KOPT-K1 (cell line): ENCODE measurements around the gene DDX3Y.

Experiments
- H3K27ac ChIP-seq: fragments of 200-600 bp; sonication (generic); 2 replicates; pipeline ENCODE4 v1.5.1; 2016; ENCODE audit warnings: antibody characterized with exemption, mild to moderate bottlenecking, low read depth, low read length; ENCODE audit not compliant: poor library complexity, severe bottlenecking
- H3K36me3 ChIP-seq: fragments of 200-600 bp; sonication (generic); 2 replicates; pipeline ENCODE4 v1.5.1; 2017; ENCODE audit warnings: antibody characterized with exemption, mild to moderate bottlenecking, low read length, moderate library complexity; ENCODE audit not compliant: insufficient read depth
- H3K9me3 ChIP-seq: fragments of 200-600 bp; sonication (generic); 2 replicates; pipeline ENCODE4 v1.5.1; 2017; ENCODE audit warnings: antibody characterized with exemption, low read length, mild to moderate bottlenecking; ENCODE audit not compliant: insufficient read depth, poor library complexity, severe bottlenecking

DDX3Y gene

DNA sequence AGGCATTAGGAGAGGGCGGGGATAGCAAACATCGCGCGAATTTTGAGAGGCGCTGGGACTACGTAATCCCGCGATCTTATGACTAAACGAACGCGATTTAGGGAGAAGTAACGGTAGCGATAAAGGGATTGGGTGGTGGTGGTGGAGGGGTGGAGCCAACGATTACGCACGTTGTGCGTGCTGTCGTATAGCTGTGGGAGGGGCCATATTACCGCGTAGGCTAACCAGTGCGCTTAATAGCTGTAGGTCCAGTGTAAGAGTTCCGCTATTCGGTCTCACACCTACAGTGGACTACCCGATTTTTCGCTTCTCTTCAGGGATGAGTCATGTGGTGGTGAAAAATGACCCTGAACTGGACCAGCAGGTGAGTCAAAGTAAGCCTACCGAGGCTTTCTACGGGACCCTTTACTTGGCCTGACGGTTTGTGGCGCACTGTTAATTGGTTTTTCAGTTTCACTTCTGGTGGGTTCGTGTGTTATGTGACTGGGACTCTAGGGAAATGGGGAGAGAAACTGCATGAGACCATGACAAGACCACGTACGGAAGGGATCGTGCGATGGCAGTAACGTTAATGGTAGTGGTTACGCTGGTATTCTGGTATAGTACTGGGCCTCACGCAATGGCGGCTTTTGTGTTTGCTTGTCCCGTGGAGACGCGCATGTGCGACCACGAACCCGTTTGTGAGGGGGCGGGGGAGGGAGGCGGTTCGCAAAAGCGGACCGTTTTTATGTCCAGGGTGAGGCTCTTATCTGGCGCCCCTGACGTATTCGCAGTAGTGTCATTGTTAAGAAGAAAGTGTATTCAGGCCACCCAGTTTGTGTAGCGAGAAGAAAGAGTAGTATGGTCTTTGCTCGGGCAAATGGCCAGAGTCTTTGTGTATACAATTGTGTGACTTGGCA, at the start of gene DDX3Y:
DDX3Y (plus strand) TSS at position 251 of the 899 bp plus-strand sequence; CDS start at position 320, 69 bp downstream.
- Histone ChIP-seq H3K36me3 (peaks cover 24% of the 10 kb centered on the region), H3K27ac (peak within 1 kb of the TSS; percentile 93), H3K9me3 (peaks cover 9% of the 10 kb centered on the region)

DNA sequence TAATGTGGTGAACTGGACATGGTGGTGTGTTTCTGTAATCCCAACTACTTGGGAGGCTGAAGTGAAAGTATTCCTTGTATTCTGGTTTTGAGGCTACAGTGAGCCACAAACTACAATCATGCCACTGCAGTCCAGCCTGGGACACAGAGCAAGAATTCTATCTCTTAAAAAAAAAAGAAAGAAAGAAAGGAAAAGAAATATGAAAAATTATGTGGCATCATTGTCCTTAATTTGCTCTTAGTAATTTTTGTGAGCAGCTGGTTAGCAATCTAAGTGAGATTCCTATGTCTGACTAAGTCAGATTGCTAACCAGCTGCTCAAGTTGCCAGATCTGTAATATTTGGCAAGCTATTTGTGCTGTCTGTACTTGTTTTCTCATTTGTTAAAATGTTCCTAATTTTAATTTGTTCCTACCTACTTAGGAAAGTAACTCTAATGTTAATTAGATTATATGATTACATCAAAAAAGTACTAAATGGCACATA, 48.8 kb upstream of the DDX3Y start:
- H3K9me3 ChIP-seq, result no peaks in the 10 kb centered on the region
- peaks cover 62% of the 10 kb centered on the region for H3K36me3 ChIP-seq
- no peak overlapping the region for H3K27ac ChIP-seq

DNA sequence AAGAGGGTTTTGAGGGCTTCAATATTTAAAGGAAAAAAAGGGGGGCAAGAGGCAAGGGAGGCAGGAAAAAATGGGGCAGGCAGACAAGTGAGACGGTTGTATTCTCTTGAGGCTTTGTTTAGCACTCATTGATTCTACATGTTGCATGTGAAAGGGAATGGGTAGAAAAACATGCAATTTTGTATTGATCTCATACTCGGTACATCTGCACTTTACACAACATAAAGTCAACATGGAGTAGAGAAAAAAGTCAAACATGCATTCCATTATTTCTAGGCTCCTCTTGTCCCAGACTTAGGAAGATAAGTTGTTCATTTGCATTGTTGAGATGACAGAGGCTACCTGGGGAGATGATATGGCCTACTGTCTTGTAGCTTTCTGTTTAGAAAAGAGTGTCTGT, 36.7 kb upstream of the DDX3Y start:
- Histone ChIP-seq H3K9me3 (no peaks in the 10 kb centered on the region), H3K36me3 (no peaks in the 10 kb centered on the region), H3K27ac (no peak overlapping the region)

DNA sequence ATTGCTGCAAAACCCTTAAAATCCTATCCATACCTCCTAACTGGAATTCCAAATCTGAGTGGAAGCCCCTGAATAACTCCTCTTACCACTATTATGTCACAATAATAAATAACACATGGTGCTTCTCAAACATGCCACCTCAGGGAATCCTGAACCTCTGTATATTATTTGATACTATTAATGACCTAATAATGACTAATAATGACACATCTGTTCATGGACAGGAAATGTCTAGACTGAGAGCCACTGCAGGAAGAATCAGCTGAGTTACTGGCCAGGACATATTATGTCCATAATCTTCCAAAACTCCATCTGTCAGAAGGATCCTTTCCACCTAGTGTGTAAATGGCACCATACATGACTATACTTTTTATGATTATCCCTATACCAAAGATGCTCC, 7.7 kb upstream of the DDX3Y start:
- Histone ChIP-seq H3K27ac (no peak overlapping the region), H3K36me3 (no peaks in the 10 kb centered on the region), H3K9me3 (peaks cover 15% of the 10 kb centered on the region)

DNA sequence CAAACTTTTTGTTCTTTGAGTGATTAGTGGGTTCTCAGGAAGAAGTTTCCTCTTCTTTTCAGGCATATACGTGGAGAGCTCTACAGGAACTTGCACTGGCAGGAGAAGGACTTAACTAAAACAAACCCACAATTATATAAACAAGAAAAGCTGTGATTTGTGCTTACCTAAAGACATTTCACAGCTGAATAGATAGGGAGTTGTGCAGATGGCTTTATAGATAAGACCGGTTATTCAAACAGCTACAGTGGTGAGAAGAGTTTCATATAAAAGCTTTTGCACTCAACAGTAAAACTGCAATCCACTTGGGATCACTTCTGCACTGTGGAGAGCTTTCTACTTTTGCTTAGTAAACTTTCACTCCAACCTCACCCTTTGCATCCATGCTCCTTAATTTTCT, 6.1 kb upstream of the DDX3Y start:
- Histone ChIP-seq H3K27ac (no peak overlapping the region), H3K9me3 (peaks cover 3% of the 10 kb centered on the region), H3K36me3 (no peaks in the 10 kb centered on the region)

DNA sequence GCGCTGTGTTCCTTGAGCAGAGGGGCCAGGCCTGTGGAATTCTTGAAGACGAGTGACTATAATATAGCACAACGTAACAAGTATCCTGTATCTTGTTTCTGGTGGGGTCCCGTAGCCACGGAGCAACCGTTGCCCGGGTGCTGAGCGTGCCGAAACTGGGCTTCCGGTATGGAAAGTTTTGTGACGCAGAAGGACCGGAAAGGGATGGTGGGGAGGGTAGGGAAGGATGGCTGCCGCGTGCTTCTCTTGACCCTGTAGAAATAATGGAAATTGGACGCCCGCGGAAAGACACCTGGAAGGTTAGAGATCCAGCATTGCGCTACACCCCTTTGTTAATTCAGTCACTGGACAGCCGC, 827 bp downstream of the DDX3Y start:
- Histone ChIP-seq H3K9me3 (peaks cover 9% of the 10 kb centered on the region), H3K36me3 (peaks cover 30% of the 10 kb centered on the region), H3K27ac (peak overlapping the region; percentile 93)

DNA sequence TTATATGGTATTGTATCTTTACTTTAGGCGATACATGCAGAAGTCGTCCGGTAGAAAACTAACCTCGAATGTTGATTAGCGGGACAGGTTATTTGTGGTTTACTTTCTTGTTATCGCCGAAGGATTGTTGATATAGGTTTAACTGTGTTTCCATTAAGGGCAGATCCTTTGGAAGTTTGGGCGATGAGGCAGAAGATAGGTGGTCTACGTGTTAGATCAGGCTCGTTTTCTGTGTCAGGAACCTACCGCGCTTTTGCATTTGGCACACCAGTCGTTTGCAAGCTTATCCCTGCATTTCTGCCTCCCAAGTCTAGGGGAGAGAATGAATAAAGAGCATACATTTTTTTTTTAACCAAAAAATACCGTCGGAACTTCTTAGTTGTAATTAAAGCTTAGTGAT, 1.2 kb downstream of the DDX3Y start:
- peaks cover 9% of the 10 kb centered on the region for H3K9me3 ChIP-seq

DNA sequence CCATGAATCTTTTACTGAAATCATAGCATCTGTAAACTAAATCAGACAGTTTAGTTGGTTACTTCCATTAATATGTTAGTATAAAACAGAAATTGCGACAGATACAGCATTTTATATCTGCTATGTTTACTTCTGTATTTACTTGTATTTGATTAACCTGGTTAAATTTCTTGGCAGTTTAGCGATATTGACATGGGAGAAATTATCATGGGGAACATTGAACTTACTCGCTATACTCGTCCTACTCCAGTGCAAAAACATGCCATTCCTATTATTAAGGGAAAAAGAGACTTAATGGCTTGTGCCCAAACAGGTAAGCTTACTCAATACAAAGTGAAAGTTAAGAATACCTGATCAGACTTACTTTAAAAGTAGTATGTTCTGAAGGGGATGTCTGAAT, 8.9 kb downstream of the DDX3Y start:
- Histone ChIP-seq H3K36me3 (peaks cover 100% of the 10 kb centered on the region), H3K9me3 (no peaks in the 10 kb centered on the region), H3K27ac (no peak overlapping the region)

More for the DNA sequence above, 1.2 kb downstream of the DDX3Y start:
- peaks cover 34% of the 10 kb centered on the region for H3K36me3 ChIP-seq
- H3K27ac ChIP-seq, result peak overlapping the region; percentile 93

DNA sequence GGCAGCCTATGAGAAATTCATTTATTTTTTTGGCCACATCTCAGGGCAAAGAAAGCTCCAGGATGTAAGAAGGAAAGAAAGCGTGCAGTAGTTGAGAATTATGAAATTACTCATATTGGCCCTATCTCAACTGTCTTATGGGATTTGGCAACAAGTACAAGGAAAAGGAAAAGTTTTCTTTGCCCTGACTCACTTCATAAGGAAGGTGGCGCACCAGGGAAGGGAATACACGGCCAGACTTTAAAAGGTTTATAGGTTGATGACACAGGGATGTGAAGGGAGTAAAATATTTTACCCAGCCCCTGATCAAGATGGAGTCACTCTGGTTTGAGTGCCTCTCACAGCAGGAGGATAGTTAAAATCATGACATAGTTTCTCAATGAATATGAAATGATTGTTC, 23.4 kb downstream of the DDX3Y start:
- Histone ChIP-seq H3K9me3 (no peaks in the 10 kb centered on the region), H3K27ac (no peak overlapping the region), H3K36me3 (no peaks in the 10 kb centered on the region)

DNA sequence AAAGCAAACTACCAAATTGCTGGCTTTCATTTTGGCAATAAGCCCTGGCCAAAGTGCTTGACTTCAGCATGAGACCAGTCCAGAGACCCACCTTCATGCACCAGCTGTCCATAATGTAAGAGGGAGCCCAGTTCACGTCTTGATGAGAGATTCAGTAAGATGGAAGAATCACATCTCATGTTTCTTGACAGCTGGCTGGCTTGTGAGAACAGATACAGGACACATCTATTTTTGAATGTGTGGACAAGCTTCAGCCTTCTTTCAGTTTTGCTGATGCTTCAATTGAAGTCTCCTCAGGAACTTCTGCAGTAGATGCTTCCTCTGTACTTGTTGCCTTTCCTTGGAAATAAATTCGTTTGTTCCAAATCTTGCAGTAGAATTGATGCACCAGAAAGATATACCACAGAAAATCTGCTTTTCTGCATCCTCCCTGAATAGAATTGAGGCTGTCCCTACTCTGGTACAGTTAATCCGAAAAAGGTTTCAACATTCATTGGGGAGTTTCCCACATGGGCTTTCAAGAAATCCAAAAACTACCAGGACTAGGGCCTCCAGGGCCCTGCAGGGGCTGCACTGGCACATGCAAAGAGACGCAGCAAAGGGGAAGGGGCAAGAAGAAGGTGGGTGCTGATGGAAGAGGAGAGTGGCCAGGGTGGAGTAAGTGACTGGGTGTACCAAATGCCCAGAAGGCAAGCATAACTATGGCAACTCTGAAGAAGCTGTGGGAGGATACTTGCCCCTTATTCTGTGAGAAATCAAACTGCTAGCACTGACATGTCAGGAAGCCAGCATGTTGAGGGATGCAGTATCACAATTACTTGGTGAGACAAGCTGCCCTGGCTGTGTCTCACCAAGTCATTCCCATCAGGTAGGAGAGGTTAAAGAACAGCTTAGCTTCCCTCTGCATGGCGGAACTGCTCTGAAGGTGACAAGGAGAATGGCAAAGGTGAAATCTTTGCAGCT, 37.3 kb downstream of the DDX3Y start:
- H3K27ac ChIP-seq, result no peak overlapping the region
- no peaks in the 10 kb centered on the region for H3K36me3 ChIP-seq

More for the DNA sequence above, 37.3 kb downstream of the DDX3Y start:
- H3K9me3 ChIP-seq, result no peaks in the 10 kb centered on the region
